SK-N-SH treated with all-trans-retinoic acid at 6 μM for 48 hours (cell line): ENCODE data around the gene CADM1.

ENCODE experiments used
- ARNTL ChIP-seq: fragments of 450-650 bp; formaldehyde crosslinking; IDR thresholded peaks from 2 replicates; pipeline ENCODE4 v1.5.0; 2020; ENCODE audit warnings: low read depth, mild to moderate bottlenecking, moderate library complexity, borderline replicate concordance
- CREB5 ChIP-seq: fragments of 250-450 bp; sonication (Bioruptor Pico); IDR thresholded peaks from 2 replicates; pipeline ENCODE4 v1.5.1; 2020; ENCODE audit warnings: low read depth, mild to moderate bottlenecking, moderate library complexity
- GLIS3 ChIP-seq: fragments of 250-450 bp; sonication (Bioruptor Pico); IDR thresholded peaks from 2 replicates; pipeline ENCODE4 v1.5.0; 2020; ENCODE audit warnings: mild to moderate bottlenecking, moderate library complexity
- OSR1 ChIP-seq: fragments of 250-450 bp; sonication (Bioruptor Pico); IDR thresholded peaks from 2 replicates; pipeline ENCODE4 v1.8.0; 2022; ENCODE audit warnings: moderate library complexity, mild to moderate bottlenecking, inconsistent platforms
- TOX ChIP-seq: fragments of 250-450 bp; sonication (Bioruptor Pico); IDR thresholded peaks from 2 replicates; pipeline ENCODE4 v1.8.0; 2021; ENCODE audit warnings: mild to moderate bottlenecking, moderate library complexity, borderline replicate concordance
- ZFP3 ChIP-seq: fragments of 250-450 bp; sonication (Bioruptor Pico); IDR thresholded peaks from 2 replicates; pipeline ENCODE4 v1.5.0; 2020; ENCODE audit warnings: mild to moderate bottlenecking, moderate library complexity

GRCh38 chr11:115222863-115223530, 281.2 kb downstream of the CADM1 start:
- TF ChIP-seq OSR1 (CRISPR knock-in tag) (no peak), ARNTL (CRISPR knock-in tag) (no peak), CREB5 (CRISPR knock-in tag) (no peak), TOX (CRISPR knock-in tag) (no peak), ZFP3 (CRISPR knock-in tag) (no peak), GLIS3 (CRISPR knock-in tag) (no peak)
